Caco-2 (cell line): ENCODE results near the gene ZSCAN30. TPM values are rescaled to one million over a fixed set of nuclear protein-coding genes. Genes with fewer than 3 reads are reported as not detected.

Experiments
- BruUV-seq: library from RNA; stranded (reverse); fragments of 400-500 nt; replicated peaks from 2 replicates; lab custom pipeline; 2021; lab: Mats Ljungman, UMichigan
- CTCF ChIA-PET: fragments of 300-600 bp; sonication (Branson Sonifier 250); formaldehyde crosslinking; loops from one replicate; lab custom pipeline; 2022; ENCODE audit warnings: antibody characterized with exemption; lab: Charles Lee
- POLR2A ChIA-PET: fragments of 300-600 bp; sonication (Branson Sonifier 250); formaldehyde crosslinking; loops from one replicate; lab custom pipeline; 2022; ENCODE audit warnings: antibody characterized with exemption; lab: Charles Lee
- DNase-seq, 2 experiments: peaks; one replicate each; pipeline versions ENCODE4 v3.0.0 to v3.0.0-alpha.2; 2020 to 2022
- H3K27me3 ChIP-seq: replicated peaks from 2 replicates; pipeline ENCODE4 v1.6.0; 2011; ENCODE audit warnings: low read length; ENCODE audit not compliant: control insufficient read depth, insufficient read depth
- H3K36me3 ChIP-seq: 2 replicates; pipeline ENCODE4 v1.5.1; 2011; ENCODE audit warnings: low read length; ENCODE audit not compliant: control insufficient read depth, insufficient read depth
- H3K4me1 ChIP-seq: fragments of 250-450 bp; sonication (Bioruptor Pico); 2 replicates; pipeline ENCODE4 v1.5.1; 2020; ENCODE audit warnings: mild to moderate bottlenecking
- H3K4me3 ChIP-seq: 2 replicates; pipeline ENCODE4 v1.5.1; 2011; ENCODE audit warnings: low read depth, mild to moderate bottlenecking, control low read depth, low read length
- H3K9me3 ChIP-seq: fragments of 250-450 bp; sonication (Bioruptor Pico); 2 replicates; pipeline ENCODE4 v1.5.1; 2020; ENCODE audit warnings: mild to moderate bottlenecking, moderate library complexity
- H3K27ac Mint-ChIP-seq: one replicate; pipeline ENCODE4 v1.8.0; 2022; ENCODE audit warnings: mixed read lengths; ENCODE audit not compliant: unreplicated experiment
- H3K27me3 Mint-ChIP-seq: one replicate; pipeline ENCODE4 v1.8.0; 2022; ENCODE audit warnings: mixed read lengths; ENCODE audit not compliant: insufficient read depth, unreplicated experiment
- H3K36me3 Mint-ChIP-seq: one replicate; pipeline ENCODE4 v1.8.0; 2022; ENCODE audit warnings: mild to moderate bottlenecking, mixed read lengths; ENCODE audit not compliant: insufficient read depth, unreplicated experiment
- H3K4me1 Mint-ChIP-seq: one replicate; pipeline ENCODE4 v1.8.0; 2022; ENCODE audit warnings: low read depth, mixed read lengths; ENCODE audit not compliant: unreplicated experiment
- H3K4me3 Mint-ChIP-seq: one replicate; pipeline ENCODE4 v1.8.0; 2022; ENCODE audit warnings: mild to moderate bottlenecking, moderate library complexity, mixed read lengths; ENCODE audit not compliant: unreplicated experiment
- H3K9me3 Mint-ChIP-seq: one replicate; pipeline ENCODE4 v1.8.0; 2022; ENCODE audit warnings: mixed read lengths; ENCODE audit not compliant: unreplicated experiment
- CTCF ChIP-seq, 2 experiments: fragments of 200-600 bp in 1 of 2; IDR thresholded peaks; 1 replicate in 1 of 2; 2 replicates in 1 of 2; pipeline versions ENCODE4 v1.5.1 to v1.8.0; 2011 to 2022; ENCODE audit warnings: antibody characterized with exemption in 1 of 2, control low read depth in 1 of 2, inconsistent platforms in 1 of 2, low read depth in 1 of 2, low read length in 1 of 2, mild to moderate bottlenecking in 1 of 2, moderate library complexity in 1 of 2; ENCODE audit not compliant: insufficient read depth in 1 of 2, severe bottlenecking in 1 of 2, unreplicated experiment in 1 of 2
- intact Hi-C: fragments of 100-400 bp; cut with micrococcal nuclease; formaldehyde crosslinking; loops from one replicate; pipeline ENCODE4 v1.10.0; 2022; ENCODE audit not compliant: unreplicated experiment
- total RNA-seq: library from RNA; stranded (reverse); gene quantifications from 2 replicates; pipeline ENCODE4 v1.2.3, GENCODE V29; 2022

The ZSCAN30 gene
- total RNA-seq, 1 experiment from 2014 or later: 14.1 TPM

GRCh38 chr18:35334821-35335220 lies 44.8 kb upstream of the ZSCAN30 start:
- Mint-ChIP-seq H3K27me3 (no peaks in the 10 kb centered on the region), H3K9me3 (no peaks in the 10 kb centered on the region), H3K4me1 (peaks cover 7% of the 10 kb centered on the region), H3K4me3 (no peak overlapping the region), H3K27ac (no peak overlapping the region), H3K36me3 (peaks cover 55% of the 10 kb centered on the region)
- H3K36me3 ChIP-seq: no peaks in the 10 kb centered on the region
- no TSS peak for BruUV-seq
- no peaks in the 10 kb centered on the region for H3K9me3 ChIP-seq
- no peaks in the 10 kb centered on the region for H3K4me1 ChIP-seq
- H3K27me3 ChIP-seq: no peaks in the 10 kb centered on the region
- intact Hi-C loops: no loop called here
- CTCF ChIA-PET: no interaction called here
- TF ChIP-seq CTCF (IDR thresholded peaks at IDR 0.05; ENCODE audit: insufficient read depth in 1 of 2, low read depth in 1 of 2, low read length in 1 of 2, severe bottlenecking in 1 of 2, unreplicated experiment in 1 of 2): no peak
- no peak for DNase-seq
- POLR2A ChIA-PET: no interaction called here
- H3K4me3 ChIP-seq: no peak overlapping the region

DNA sequence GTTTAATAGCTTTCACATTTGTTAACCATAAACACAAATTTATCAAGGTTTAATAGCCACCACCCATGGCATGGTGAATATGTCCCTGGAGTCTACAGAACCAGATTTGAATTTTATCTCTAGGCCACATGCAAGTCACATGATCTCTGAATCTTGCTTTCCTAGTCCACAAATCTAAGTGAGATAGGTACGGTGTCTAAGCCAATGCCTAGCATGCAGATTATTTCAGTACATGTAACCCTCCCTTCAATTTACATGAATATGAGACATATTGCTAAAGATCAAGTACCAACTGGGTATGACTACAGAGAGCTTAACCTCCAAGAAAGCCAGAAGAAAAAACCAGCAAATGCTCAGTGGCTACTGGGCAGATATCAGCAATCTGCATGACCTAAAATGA lies 44.2 kb upstream of the ZSCAN30 start:
- POLR2A ChIA-PET: no interaction called here
- no peak for TF ChIP-seq CTCF (IDR thresholded peaks at IDR 0.05; ENCODE audit: insufficient read depth in 1 of 2, low read depth in 1 of 2, low read length in 1 of 2, severe bottlenecking in 1 of 2, unreplicated experiment in 1 of 2)
- CTCF ChIA-PET: no interaction called here
- Mint-ChIP-seq H3K36me3 (peaks cover 49% of the 10 kb centered on the region), H3K4me1 (peaks cover 7% of the 10 kb centered on the region), H3K9me3 (no peaks in the 10 kb centered on the region), H3K27ac (no peak overlapping the region), H3K4me3 (no peak overlapping the region), H3K27me3 (no peaks in the 10 kb centered on the region)
- no TSS peak for BruUV-seq
- Histone ChIP-seq H3K4me1 (no peaks in the 10 kb centered on the region), H3K9me3 (no peaks in the 10 kb centered on the region), H3K36me3 (no peaks in the 10 kb centered on the region), H3K4me3 (no peak overlapping the region), H3K27me3 (no peaks in the 10 kb centered on the region)
- no peak for DNase-seq
- intact Hi-C loops: no loop called here

DNA sequence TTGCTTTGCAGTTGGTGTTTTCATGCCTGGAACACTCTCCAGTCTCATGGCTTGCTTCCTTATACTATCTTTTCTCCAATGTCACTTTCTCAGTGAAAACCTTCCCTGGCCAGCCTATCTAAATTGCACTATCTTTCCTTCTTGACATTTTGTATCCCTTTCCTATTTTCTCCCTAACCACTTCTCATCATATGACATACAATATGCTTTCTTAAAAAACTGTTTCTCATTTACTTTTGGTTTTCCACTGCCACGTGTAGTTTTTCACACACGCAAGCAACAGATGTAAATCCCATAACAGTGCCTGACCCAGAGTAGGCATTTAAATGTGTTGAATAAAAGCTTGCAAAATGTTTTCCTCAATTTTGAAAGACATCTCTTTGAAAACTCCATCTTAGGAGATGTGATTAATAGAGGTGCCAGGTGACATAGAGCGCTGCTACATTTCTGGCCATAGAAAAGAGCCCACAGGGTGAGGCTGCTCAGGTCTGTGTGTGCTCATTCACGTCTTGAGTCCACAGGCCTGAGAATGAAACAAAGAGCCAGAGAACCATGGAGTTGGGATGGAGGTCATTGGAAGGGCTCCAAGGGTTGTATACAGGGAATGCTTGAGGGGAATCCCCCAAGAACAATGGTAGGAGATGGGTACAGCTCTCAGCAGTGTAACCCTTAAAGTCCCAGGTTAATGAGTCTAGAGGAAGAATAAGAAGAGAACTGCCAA lies 41.5 kb upstream of the ZSCAN30 start:
- Mint-ChIP-seq H3K36me3 (peaks cover 26% of the 10 kb centered on the region), H3K9me3 (no peaks in the 10 kb centered on the region), H3K27me3 (no peaks in the 10 kb centered on the region), H3K27ac (no peak overlapping the region), H3K4me3 (no peak overlapping the region), H3K4me1 (no peaks in the 10 kb centered on the region)
- intact Hi-C loops: no loop called here
- ChIA-PET POLR2A (no interaction called here), CTCF (no interaction called here)
- no peak for DNase-seq
- Histone ChIP-seq H3K4me1 (no peaks in the 10 kb centered on the region), H3K4me3 (no peak overlapping the region), H3K27me3 (no peaks in the 10 kb centered on the region), H3K9me3 (no peaks in the 10 kb centered on the region), H3K36me3 (no peaks in the 10 kb centered on the region)
- no peak for TF ChIP-seq CTCF (IDR thresholded peaks at IDR 0.05; ENCODE audit: insufficient read depth in 1 of 2, low read depth in 1 of 2, low read length in 1 of 2, severe bottlenecking in 1 of 2, unreplicated experiment in 1 of 2)
- BruUV-seq: no TSS peak
